Measurements from ENCODE around the gene SPATS2L.

DNA sequence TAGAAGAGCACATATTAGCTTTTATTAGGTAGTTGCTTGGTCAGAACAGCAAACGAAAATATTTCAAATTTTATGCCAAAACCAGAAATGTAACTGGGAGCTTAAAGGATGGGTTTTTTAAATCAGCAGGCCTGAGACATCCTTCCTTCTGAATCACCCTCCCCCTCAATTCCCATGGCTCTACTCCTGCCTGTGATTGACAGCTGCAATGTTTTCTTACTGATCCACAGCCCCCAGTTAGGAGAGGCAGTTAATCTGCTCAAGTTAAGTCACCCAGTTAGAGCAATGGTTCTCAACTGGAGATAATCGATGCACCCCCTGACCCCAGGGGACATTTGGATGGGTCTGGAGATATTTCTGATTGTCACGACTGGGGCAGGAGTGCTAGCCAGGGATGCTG lies 178.4 kb downstream of the SPATS2L start:
- TF ChIP-seq, protein P1, sequence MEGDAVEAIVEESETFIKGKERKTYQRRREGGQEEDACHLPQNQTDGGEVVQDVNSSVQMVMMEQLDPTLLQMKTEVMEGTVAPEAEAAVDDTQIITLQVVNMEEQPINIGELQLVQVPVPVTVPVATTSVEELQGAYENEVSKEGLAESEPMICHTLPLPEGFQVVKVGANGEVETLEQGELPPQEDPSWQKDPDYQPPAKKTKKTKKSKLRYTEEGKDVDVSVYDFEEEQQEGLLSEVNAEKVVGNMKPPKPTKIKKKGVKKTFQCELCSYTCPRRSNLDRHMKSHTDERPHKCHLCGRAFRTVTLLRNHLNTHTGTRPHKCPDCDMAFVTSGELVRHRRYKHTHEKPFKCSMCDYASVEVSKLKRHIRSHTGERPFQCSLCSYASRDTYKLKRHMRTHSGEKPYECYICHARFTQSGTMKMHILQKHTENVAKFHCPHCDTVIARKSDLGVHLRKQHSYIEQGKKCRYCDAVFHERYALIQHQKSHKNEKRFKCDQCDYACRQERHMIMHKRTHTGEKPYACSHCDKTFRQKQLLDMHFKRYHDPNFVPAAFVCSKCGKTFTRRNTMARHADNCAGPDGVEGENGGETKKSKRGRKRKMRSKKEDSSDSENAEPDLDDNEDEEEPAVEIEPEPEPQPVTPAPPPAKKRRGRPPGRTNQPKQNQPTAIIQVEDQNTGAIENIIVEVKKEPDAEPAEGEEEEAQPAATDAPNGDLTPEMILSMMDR (IDR thresholded peaks at IDR 0.05): no peak
- no peak for TF ChIP-seq EZH2 (IDR thresholded peaks at IDR 0.05)
